AG09309 (cell line): ENCODE measurements around the gene ROR1.

Experiments
- DNase-seq: peaks from one replicate; pipeline ENCODE4 v3.0.0-alpha.2; 2010; ENCODE audit warnings: low read depth
- H3K4me3 ChIP-seq: 2 replicates; pipeline ENCODE4 v1.5.1; 2011; ENCODE audit warnings: mild to moderate bottlenecking, low read depth, low read length, moderate library complexity; ENCODE audit not compliant: control insufficient read depth
- CTCF ChIP-seq: IDR thresholded peaks from 2 replicates; pipeline ENCODE4 v1.5.1; 2011; ENCODE audit warnings: mild to moderate bottlenecking, low read depth, low read length, inconsistent platforms; ENCODE audit not compliant: insufficient read depth, control insufficient read depth; ENCODE audit errors: missing control alignments

The ROR1 gene

GRCh38 chr1:63746129-63746864 lies 27.5 kb upstream of the ROR1 start:
- peak; percentile 84 for DNase-seq
- no peak overlapping the region for H3K4me3 ChIP-seq
- no peak for TF ChIP-seq CTCF

GRCh38 chr1:63747445-63747844 lies 26.4 kb upstream of the ROR1 start:
- H3K4me3 ChIP-seq = no peak overlapping the region
- DNase-seq = no peak
- no peak for TF ChIP-seq CTCF

- DNase-seq = no peak
- TF ChIP-seq CTCF = no peak
- no peak overlapping the region for H3K4me3 ChIP-seq
These were observed 25.7 kb upstream of the ROR1 start for GRCh38 chr1:63748046-63748580.

GRCh38 chr1:63748641-63749040 lies 25.2 kb upstream of the ROR1 start:
- DNase-seq = no peak
- TF ChIP-seq CTCF = no peak
- no peak overlapping the region for H3K4me3 ChIP-seq

GRCh38 chr1:63750721-63751120 lies 23.1 kb upstream of the ROR1 start:
- TF ChIP-seq CTCF = no peak
- H3K4me3 ChIP-seq = no peak overlapping the region
- DNase-seq = no peak

- no peak overlapping the region for H3K4me3 ChIP-seq
- DNase-seq = no peak
- no peak for TF ChIP-seq CTCF
These were observed 21.6 kb upstream of the ROR1 start for GRCh38 chr1:63752176-63752575.
